Activated naive CD4-positive, alpha-beta T cell treated with anti-CD3 and anti-CD28 coated beads, Interleukin-2, amount 10 ng/mL, durations not matched to agents 7 days and 5 days (primary cell): Measurements from ENCODE around the gene EP300.
"Not testable (repeated sequence)": the region's sequence is repeated elsewhere in the genome, so short reads cannot be mapped to it uniquely, and the experiment has no call there.

Experiments
- CTCF ChIA-PET: fragments of 350-600 bp; sonication (Branson Sonifier 250); formaldehyde crosslinking; loops from one replicate; lab custom pipeline; 2021; ENCODE audit warnings: antibody characterized with exemption; lab: Charles Lee
- DNase-seq: peaks from one replicate; pipeline ENCODE4 v3.0.0-alpha.2; 2020
- H3K27ac Mint-ChIP-seq: one replicate; pipeline ENCODE4 v1.8.0; 2021; ENCODE audit warnings: mild to moderate bottlenecking, moderate library complexity, mixed read lengths
- H3K27me3 Mint-ChIP-seq: one replicate; pipeline ENCODE4 v1.8.0; 2021; ENCODE audit warnings: mild to moderate bottlenecking, mixed read lengths
- H3K36me3 Mint-ChIP-seq: one replicate; pipeline ENCODE4 v1.8.0; 2021; ENCODE audit warnings: mixed read lengths
- H3K4me1 Mint-ChIP-seq: one replicate; pipeline ENCODE4 v1.8.0; 2021; ENCODE audit warnings: mixed read lengths
- H3K4me3 Mint-ChIP-seq: one replicate; pipeline ENCODE4 v1.8.0; 2021; ENCODE audit warnings: mild to moderate bottlenecking, moderate library complexity, mixed read lengths
- H3K9me3 Mint-ChIP-seq: one replicate; pipeline ENCODE4 v1.8.0; 2021; ENCODE audit warnings: mixed read lengths

The EP300 gene

GRCh38 chr22:41099036-41099435, 6.6 kb downstream of the EP300 start:
- CTCF ChIA-PET = no interaction called here
- Mint-ChIP-seq H3K4me3 (no peak overlapping the region), H3K27ac (no peak overlapping the region), H3K27me3 (no peaks in the 10 kb centered on the region), H3K9me3 (no peaks in the 10 kb centered on the region), H3K36me3 (peaks cover 49% of the 10 kb centered on the region), H3K4me1 (peaks cover 68% of the 10 kb centered on the region)
- DNase-seq = no peak

- no peak overlapping the region for H3K27ac Mint-ChIP-seq
- no peak overlapping the region for H3K4me3 Mint-ChIP-seq
- no peaks in the 10 kb centered on the region for H3K9me3 Mint-ChIP-seq
- CTCF ChIA-PET = no interaction called here
- H3K36me3 Mint-ChIP-seq = peaks cover 24% of the 10 kb centered on the region
- H3K27me3 Mint-ChIP-seq = no peaks in the 10 kb centered on the region
- no peak for DNase-seq
- H3K4me1 Mint-ChIP-seq = peaks cover 29% of the 10 kb centered on the region
Observed at GRCh38 chr22:41106122-41106968, 14.0 kb downstream of the EP300 start.

GRCh38 chr22:41106969-41107325, 14.6 kb downstream of the EP300 start:
- H3K4me3 Mint-ChIP-seq, H3K27ac Mint-ChIP-seq, H3K27me3 Mint-ChIP-seq, CTCF ChIA-PET, H3K9me3 Mint-ChIP-seq, DNase-seq: not testable (repeated sequence)
- Mint-ChIP-seq H3K4me1 (peaks cover 29% of the 10 kb centered on the region), H3K36me3 (peaks cover 25% of the 10 kb centered on the region)

DNA sequence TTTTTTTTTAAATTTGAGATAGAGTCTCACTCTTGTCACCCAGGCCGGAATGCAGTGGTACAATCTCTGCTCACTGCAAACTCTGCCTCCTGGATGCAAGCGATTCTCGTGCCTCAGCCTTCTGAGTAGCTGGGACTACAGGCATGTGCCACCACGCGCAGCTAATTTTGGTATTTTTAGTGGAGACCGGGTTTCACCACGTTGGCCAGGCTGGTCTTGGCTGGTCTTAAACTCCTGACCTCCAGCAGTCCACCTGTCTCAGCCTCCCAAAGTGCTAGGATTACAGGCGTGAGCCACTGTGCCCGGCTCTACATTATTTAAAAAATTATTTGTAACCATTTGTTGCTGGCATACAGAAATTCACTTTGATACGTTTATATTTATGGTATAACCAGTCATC, 18.6 kb downstream of the EP300 start:
- no peaks in the 10 kb centered on the region for H3K9me3 Mint-ChIP-seq
- H3K27ac Mint-ChIP-seq = no peak overlapping the region
- CTCF ChIA-PET = no interaction called here
- H3K4me1 Mint-ChIP-seq = peaks cover 10% of the 10 kb centered on the region
- H3K36me3 Mint-ChIP-seq = peaks cover 27% of the 10 kb centered on the region
- no peak overlapping the region for H3K4me3 Mint-ChIP-seq
- DNase-seq = no peak
- no peaks in the 10 kb centered on the region for H3K27me3 Mint-ChIP-seq

GRCh38 chr22:41116342-41116741, 23.9 kb downstream of the EP300 start:
- Mint-ChIP-seq H3K4me3 (no peak overlapping the region), H3K9me3 (no peaks in the 10 kb centered on the region), H3K36me3 (peaks cover 56% of the 10 kb centered on the region), H3K4me1 (peaks cover 2% of the 10 kb centered on the region), H3K27me3 (no peaks in the 10 kb centered on the region), H3K27ac (no peak overlapping the region)
- CTCF ChIA-PET = interaction anchor here (1.2 kb wide), 1 partner anchor 150 kb away, joined by 3 read pairs; no protein-coding TSS in a partner anchor
- no peak for DNase-seq

GRCh38 chr22:41117127-41117965, 25.0 kb downstream of the EP300 start:
- CTCF ChIA-PET = interaction anchor here (1.2 kb wide), 1 partner anchor 151 kb away, joined by 3 read pairs; no protein-coding TSS in a partner anchor
- Mint-ChIP-seq H3K9me3 (no peaks in the 10 kb centered on the region), H3K27me3 (no peaks in the 10 kb centered on the region), H3K4me1 (peaks cover 2% of the 10 kb centered on the region), H3K4me3 (no peak overlapping the region), H3K36me3 (peaks cover 57% of the 10 kb centered on the region), H3K27ac (peak overlapping the region; percentile 12)
- no peak for DNase-seq

DNA sequence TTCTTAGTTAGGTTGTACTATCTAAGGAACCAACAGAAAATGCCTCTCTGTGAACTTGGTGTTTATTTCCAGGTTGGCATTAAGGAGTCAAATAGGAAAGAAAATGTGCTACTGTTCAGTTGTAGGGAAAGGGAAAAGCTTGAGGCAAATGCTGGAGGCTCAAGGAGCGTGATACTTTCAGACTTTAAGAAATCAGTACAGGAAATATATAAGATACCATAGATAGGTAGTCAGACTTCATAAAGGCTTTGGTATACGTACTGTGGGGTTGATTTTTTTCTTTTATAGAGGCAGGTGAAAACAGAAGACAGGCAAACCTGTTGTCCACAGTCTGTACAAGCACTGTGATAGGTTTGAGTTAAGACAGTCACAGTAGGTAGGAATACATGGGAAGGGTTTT, 30.8 kb downstream of the EP300 start:
- CTCF ChIA-PET = no interaction called here
- peaks cover 49% of the 10 kb centered on the region for H3K36me3 Mint-ChIP-seq
- no peak overlapping the region for H3K27ac Mint-ChIP-seq
- H3K4me1 Mint-ChIP-seq = no peaks in the 10 kb centered on the region
- H3K9me3 Mint-ChIP-seq = no peaks in the 10 kb centered on the region
- no peak for DNase-seq
- H3K4me3 Mint-ChIP-seq = no peak overlapping the region
- H3K27me3 Mint-ChIP-seq = no peaks in the 10 kb centered on the region

- H3K4me1 Mint-ChIP-seq = no peaks in the 10 kb centered on the region
- H3K4me3 Mint-ChIP-seq = no peak overlapping the region
- no peaks in the 10 kb centered on the region for H3K27me3 Mint-ChIP-seq
- H3K36me3 Mint-ChIP-seq = peaks cover 45% of the 10 kb centered on the region
- H3K27ac Mint-ChIP-seq = no peak overlapping the region
- no peaks in the 10 kb centered on the region for H3K9me3 Mint-ChIP-seq
- DNase-seq = no peak
- CTCF ChIA-PET = no interaction called here
Observed at GRCh38 chr22:41124086-41124485, 31.7 kb downstream of the EP300 start.

GRCh38 chr22:41127451-41127850, 35.1 kb downstream of the EP300 start:
- peaks cover 48% of the 10 kb centered on the region for H3K36me3 Mint-ChIP-seq
- no peak overlapping the region for H3K4me3 Mint-ChIP-seq
- CTCF ChIA-PET = interaction anchor here (0.6 kb wide), 1 partner anchor 205 kb away, joined by 3 read pairs; no protein-coding TSS in a partner anchor
- no peaks in the 10 kb centered on the region for H3K9me3 Mint-ChIP-seq
- peak overlapping the region; percentile 49 for H3K27ac Mint-ChIP-seq
- no peaks in the 10 kb centered on the region for H3K27me3 Mint-ChIP-seq
- H3K4me1 Mint-ChIP-seq = no peaks in the 10 kb centered on the region
- no peak for DNase-seq

DNA sequence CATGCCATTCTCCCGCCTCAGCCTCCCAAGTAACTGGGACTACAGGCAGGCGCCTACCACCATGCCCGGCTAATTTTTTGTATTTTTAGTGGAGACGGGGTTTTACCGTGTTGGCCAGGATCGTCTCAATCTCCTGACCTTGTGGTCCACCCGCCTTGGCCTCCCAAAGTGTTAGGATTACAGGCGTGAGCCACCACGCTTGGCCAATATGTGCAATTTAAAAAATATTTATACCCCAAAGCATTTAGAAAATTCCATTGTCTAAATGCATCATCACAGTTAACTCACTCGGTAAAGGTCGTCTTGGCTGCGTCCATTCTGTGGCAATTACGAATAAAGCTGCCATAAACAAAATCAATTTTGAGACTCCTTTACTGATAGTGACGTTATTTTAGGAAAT, 36.2 kb downstream of the EP300 start:
- H3K27me3 Mint-ChIP-seq = no peaks in the 10 kb centered on the region
- DNase-seq = no peak
- H3K9me3 Mint-ChIP-seq = no peaks in the 10 kb centered on the region
- no peaks in the 10 kb centered on the region for H3K4me1 Mint-ChIP-seq
- no peak overlapping the region for H3K27ac Mint-ChIP-seq
- CTCF ChIA-PET = no interaction called here
- H3K36me3 Mint-ChIP-seq = peaks cover 51% of the 10 kb centered on the region
- H3K4me3 Mint-ChIP-seq = no peak overlapping the region

GRCh38 chr22:41132550-41132949, 40.2 kb downstream of the EP300 start:
- Mint-ChIP-seq H3K36me3 (peaks cover 61% of the 10 kb centered on the region), H3K27me3 (no peaks in the 10 kb centered on the region), H3K9me3 (no peaks in the 10 kb centered on the region), H3K4me3 (no peak overlapping the region), H3K4me1 (no peaks in the 10 kb centered on the region), H3K27ac (no peak overlapping the region)
- CTCF ChIA-PET = no interaction called here
- DNase-seq = no peak

- Mint-ChIP-seq H3K27me3 (no peaks in the 10 kb centered on the region), H3K4me1 (no peaks in the 10 kb centered on the region), H3K9me3 (no peaks in the 10 kb centered on the region), H3K27ac (no peak overlapping the region), H3K36me3 (peaks cover 63% of the 10 kb centered on the region), H3K4me3 (no peak overlapping the region)
- CTCF ChIA-PET = no interaction called here
- no peak for DNase-seq
Observed at GRCh38 chr22:41140365-41140957, 48.1 kb downstream of the EP300 start.

- CTCF ChIA-PET = interaction anchor here (0.6 to 1.4 kb wide), 2 partner anchors 38 to 92 kb away, joined by 5 to 9 read pairs; no protein-coding TSS in a partner anchor
- H3K27ac Mint-ChIP-seq, H3K27me3 Mint-ChIP-seq, H3K9me3 Mint-ChIP-seq, H3K4me1 Mint-ChIP-seq, H3K4me3 Mint-ChIP-seq, DNase-seq: not testable (repeated sequence)
- peaks cover 58% of the 10 kb centered on the region for H3K36me3 Mint-ChIP-seq
Observed at GRCh38 chr22:41145921-41146320, 53.5 kb downstream of the EP300 start.

GRCh38 chr22:41146573-41146972, 54.2 kb downstream of the EP300 start:
- no peak overlapping the region for H3K27ac Mint-ChIP-seq
- H3K4me3 Mint-ChIP-seq = no peak overlapping the region
- DNase-seq = no peak
- CTCF ChIA-PET = interaction anchor here (1.4 kb wide), 1 partner anchor 91 kb away, joined by 9 read pairs; no protein-coding TSS in a partner anchor
- H3K36me3 Mint-ChIP-seq = peaks cover 60% of the 10 kb centered on the region
- H3K9me3 Mint-ChIP-seq = no peaks in the 10 kb centered on the region
- no peaks in the 10 kb centered on the region for H3K4me1 Mint-ChIP-seq
- no peaks in the 10 kb centered on the region for H3K27me3 Mint-ChIP-seq
